Subcutaneous adipose tissue (tissue), 4 donors: ENCODE results near the gene NKD1. TPM values are rescaled to one million over a fixed set of nuclear protein-coding genes. Genes with fewer than 3 reads are reported as not detected.

Experiments used
- total RNA-seq, 4 donors: library from RNA; depleted of rRNA; stranded (reverse); fragments of >200 nt; gene quantifications; one replicate each; pipeline ENCODE4 v1.1.0, GENCODE V29; 2016
- TF ChIP-seq, protein P1 (sequence below): fragments of 450-650 bp; IDR thresholded peaks from one replicate; pipeline ENCODE4 v1.5.1; 2016; ENCODE audit warnings: low read depth, mild to moderate bottlenecking, control low read depth, antibody characterized with exemption, moderate library complexity

NKD1 gene
- total RNA-seq, 4 donors from 2014 or later: 0.68 to 2.9 (median 2.1) TPM

DNA sequence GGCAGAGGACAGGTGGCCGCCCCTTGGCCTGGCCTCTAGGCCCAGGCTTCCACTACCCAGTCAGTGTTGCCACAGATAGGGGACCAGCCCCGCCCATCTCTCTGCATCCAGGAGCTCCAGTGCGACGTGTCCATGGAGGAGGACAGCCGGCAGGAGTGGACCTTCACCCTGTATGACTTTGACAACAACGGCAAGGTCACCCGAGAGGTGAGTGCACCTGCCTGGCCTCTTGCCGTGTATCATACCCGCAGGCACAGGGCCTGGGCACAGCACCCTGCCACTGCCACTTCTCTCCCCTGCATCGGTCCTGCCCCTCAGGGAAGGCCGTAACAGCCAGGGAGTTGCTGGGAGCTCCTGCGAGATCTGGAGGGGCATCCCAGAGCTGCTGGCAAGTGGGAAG lies 77.2 kb downstream of the NKD1 start:
- TF ChIP-seq, protein P1, sequence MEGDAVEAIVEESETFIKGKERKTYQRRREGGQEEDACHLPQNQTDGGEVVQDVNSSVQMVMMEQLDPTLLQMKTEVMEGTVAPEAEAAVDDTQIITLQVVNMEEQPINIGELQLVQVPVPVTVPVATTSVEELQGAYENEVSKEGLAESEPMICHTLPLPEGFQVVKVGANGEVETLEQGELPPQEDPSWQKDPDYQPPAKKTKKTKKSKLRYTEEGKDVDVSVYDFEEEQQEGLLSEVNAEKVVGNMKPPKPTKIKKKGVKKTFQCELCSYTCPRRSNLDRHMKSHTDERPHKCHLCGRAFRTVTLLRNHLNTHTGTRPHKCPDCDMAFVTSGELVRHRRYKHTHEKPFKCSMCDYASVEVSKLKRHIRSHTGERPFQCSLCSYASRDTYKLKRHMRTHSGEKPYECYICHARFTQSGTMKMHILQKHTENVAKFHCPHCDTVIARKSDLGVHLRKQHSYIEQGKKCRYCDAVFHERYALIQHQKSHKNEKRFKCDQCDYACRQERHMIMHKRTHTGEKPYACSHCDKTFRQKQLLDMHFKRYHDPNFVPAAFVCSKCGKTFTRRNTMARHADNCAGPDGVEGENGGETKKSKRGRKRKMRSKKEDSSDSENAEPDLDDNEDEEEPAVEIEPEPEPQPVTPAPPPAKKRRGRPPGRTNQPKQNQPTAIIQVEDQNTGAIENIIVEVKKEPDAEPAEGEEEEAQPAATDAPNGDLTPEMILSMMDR: no peak

DNA sequence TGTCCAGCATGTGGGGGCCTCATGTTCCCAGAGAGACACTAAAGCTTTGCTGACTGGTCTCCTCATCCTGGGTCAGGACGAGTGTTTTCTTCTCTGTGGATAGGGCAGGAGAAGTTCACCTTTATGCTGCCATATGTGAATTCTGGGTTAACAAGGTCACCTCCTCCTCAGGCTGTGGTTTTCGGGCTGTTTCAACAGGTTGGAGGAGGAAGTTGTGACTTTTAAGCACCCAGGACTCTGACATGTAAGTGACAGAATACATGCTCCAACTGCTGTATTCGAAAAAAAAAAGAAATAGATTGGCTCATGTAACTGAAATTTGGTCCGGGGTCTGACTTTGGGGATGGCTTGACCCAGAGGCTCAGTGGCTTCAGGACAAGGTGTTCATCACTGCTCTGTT lies 78.7 kb downstream of the NKD1 start:
- TF ChIP-seq, protein P1: no peak

DNA sequence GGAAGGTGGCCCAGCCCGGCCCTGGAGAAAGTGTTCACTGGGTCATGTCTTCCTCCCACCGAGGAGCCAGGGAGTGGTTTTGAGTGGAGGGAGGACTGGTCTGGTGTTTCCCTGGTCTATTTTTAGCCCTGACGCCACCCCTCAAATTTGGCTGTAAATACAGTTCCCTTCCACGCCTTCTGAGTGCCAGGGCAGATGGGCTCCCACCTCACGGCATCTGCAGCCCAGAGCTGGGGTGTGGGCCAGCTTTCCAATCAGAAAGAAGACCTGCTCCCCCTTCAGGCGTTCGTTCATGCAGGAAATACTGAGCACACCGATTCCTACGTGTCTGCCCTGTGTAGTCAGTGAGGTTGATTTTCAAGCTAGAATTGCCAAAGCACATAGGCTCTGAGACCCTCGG lies 79.2 kb downstream of the NKD1 start:
- TF ChIP-seq, protein P1: no peak

DNA sequence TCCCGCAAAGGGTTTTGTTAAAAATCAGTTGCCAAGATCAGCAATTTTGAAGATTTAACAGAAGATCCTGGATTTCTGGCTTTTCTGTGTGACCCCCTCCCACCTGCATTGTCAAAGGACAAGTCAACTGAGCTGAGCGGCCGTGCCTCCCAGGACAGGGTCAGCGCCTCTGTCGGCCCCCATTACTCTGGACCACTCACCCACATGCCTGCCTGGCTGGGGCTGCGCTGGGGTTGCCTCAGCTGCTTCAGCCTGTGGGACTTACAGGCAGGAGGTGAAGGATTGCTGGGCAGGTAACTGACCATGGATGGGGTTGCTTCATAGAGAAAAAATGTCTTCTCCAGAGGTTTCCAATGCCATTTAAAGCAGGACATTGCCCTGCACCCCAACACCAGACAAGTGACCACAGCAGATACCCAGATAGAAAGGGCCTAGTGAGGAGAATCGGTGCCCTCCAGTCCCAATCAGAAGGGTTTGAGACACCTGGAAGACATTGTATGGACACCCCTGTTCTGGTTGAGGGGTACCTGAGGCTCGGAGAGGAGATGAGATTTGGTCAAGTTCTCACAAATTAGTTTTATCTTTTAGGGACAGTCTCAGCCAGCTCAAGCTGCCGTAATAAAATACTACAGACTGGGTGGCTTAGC lies 80.1 kb downstream of the NKD1 start:
- TF ChIP-seq, protein P1: no peak

DNA sequence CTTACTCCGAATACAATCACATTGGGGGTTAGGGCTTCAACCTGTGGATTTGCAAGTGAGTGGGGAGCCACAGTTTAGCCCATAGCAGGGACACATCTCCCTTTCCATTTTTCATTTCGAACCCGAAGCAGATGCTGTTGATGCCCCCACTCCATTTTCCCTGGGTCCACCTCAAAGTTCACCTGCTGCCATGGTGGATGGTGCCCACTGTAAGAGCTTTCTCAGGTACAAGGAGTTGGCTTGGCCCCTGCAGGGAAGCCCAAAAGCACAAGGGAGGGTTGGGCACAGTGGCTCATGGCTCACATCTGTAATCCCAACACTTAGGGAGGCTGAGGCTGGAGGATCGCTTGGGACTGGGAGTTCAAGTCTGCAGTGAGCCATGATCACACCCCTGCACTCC lies 81.1 kb downstream of the NKD1 start:
- TF ChIP-seq, protein P1: no peak

DNA sequence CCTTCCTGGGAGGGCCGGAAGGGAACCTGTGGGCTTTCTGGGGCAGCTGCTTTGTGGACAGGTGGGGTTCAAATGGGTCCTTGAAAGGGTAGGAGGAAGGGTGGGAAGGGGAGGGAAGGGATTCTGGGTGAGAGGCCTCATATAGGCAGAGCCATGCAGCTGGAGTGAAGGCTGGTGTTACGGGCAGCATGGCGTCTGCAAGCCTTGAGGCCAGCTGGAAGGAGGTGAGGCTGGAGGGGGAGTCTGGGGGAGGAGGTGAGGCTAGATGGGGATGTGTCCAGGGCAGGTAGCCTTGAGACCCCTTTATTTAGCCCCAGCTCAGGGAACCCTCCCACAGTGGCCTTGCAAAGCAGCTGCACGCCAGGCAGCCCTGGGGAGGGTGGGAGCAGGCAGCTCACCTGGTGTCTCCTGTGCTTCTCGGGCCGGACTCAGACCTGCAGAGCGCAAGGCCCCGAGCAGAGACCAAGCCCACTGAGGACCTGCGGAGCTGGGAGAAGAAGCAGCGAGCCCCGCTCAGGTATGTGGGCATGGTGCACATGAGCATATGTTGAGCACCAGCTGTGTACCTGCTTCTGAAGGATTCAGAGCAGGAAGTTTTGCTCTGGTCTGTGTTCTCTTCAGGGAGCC lies 82.3 kb downstream of the NKD1 start:
- TF ChIP-seq, protein P1: no peak

DNA sequence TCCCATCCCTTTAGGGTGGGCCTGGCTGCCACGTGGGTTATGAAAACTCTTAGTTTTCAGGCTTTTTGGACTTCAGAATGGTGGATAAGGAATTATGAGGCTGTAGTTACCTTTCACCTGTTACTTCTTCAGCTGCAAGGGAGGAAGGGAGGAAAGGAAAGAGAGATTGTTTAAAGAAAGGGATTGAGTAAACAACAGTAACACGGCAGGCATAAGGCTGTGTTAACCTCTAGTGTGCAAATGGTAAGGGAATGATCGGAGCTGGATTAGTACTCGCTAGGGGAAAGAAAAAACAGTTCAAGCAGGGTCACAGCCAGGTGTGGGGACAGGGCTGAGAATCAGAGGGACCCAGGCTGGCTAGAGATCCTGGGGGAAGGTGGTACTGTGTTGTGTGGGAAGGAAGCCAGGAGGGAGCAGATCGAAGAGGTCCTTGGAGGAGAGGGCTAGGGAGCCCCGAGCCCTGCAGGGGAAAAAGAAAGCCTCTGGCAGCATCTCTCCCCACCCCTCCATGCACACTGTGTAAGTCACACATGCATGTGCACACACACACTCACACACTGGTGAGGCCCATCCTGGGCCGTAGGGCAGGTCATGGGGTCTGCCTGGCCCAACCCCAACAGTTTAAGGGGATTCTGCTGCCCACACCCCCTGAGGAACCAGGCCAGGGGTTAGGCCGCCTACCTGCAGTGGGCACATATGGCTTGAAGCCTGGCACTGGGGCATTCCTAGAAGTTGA lies 83.2 kb downstream of the NKD1 start:
- TF ChIP-seq, protein P1: no peak
